ENCODE data around the gene OXCT2. TPM values are rescaled to one million over a fixed set of nuclear protein-coding genes. Genes with fewer than 3 reads are reported as not detected.

The OXCT2 gene
- total RNA-seq, 4 donors from 2014 or later: 0.94 to 1.1 TPM; not detected in 2

GRCh38 chr1:39732730-39733129 is 38.4 kb downstream of the OXCT2 start:
- TF ChIP-seq CTCF (IDR thresholded peaks at IDR 0.05; ENCODE audit: low read depth): no peak

- no peak for TF ChIP-seq CTCF (IDR thresholded peaks at IDR 0.05; ENCODE audit: low read depth)
Measured at GRCh38 chr1:39729842-39730241, 41.3 kb downstream of the OXCT2 start.

GRCh38 chr1:39729030-39729429 is 42.1 kb downstream of the OXCT2 start:
- TF ChIP-seq CTCF (IDR thresholded peaks at IDR 0.05; ENCODE audit: low read depth): no peak

GRCh38 chr1:39727932-39728317 is 43.2 kb downstream of the OXCT2 start:
- no peak for TF ChIP-seq CTCF (IDR thresholded peaks at IDR 0.05; ENCODE audit: low read depth)

GRCh38 chr1:39727221-39727931 is 43.8 kb downstream of the OXCT2 start:
- TF ChIP-seq CTCF (IDR thresholded peaks at IDR 0.05; ENCODE audit: low read depth): no peak

- no peak for TF ChIP-seq CTCF (IDR thresholded peaks at IDR 0.05; ENCODE audit: low read depth)
Measured at GRCh38 chr1:39726600-39726999, 44.5 kb downstream of the OXCT2 start.

- no peak for TF ChIP-seq CTCF (IDR thresholded peaks at IDR 0.05; ENCODE audit: low read depth)
Measured at GRCh38 chr1:39722495-39722894, 48.7 kb downstream of the OXCT2 start.

Measured in subcutaneous adipose tissue (tissue), 4 donors.